A549 (cell line): ENCODE results near the gene ORAI1. TPM values are rescaled to one million over a fixed set of nuclear protein-coding genes. Genes with fewer than 3 reads are reported as not detected.

Source experiments
- ATAC-seq, 2 experiments: fragments of 200-7000 bp in 1 of 2; fragments of >200 bp in 1 of 2; cut with Nextera tagmentation in 1 of 2; cut with Tn5 transposase in 1 of 2; 3 replicates each; pipeline versions ENCODE4 v1.8.0 to v1.9.1; 2018 to 2020; ENCODE audit warnings: mild to moderate bottlenecking in 1 of 2, moderate library complexity in 1 of 2
- CTCF ChIA-PET: fragments of 300-600 bp; sonication (Branson Sonifier 250); formaldehyde crosslinking; extraction: SDS; loops from one replicate; lab custom pipeline; 2021; ENCODE audit warnings: antibody characterized with exemption, inconsistent platforms; lab: Yijun Ruan, JAX
- POLR2A ChIA-PET: fragments of 350-600 bp; formaldehyde crosslinking; extraction: SDS; loops from one replicate; lab custom pipeline; 2021; ENCODE audit warnings: antibody characterized with exemption, inconsistent platforms; lab: Yijun Ruan, JAX
- DNase-seq, 2 experiments: peaks; one replicate each; pipeline versions ENCODE4 v3.0.0 to v3.0.0-alpha.2; 2011 to 2016; ENCODE audit warnings: low read depth in 1 of 2, low spot score in 1 of 2
- FAIRE-seq: peaks from 2 replicates; lab custom pipeline; 2011; peaks lifted over from hg19 to GRCh38; lab: Jason Lieb, UNC
- H3K27ac ChIP-seq, 2 experiments: fragments of >200 bp; sonication (Bioruptor Twin); formaldehyde crosslinking; 3 replicates each; pipeline ENCODE4 v1.5.1; 2016 to 2017
- H3K4me1 ChIP-seq: fragments of >200 bp; sonication (Bioruptor Twin); formaldehyde crosslinking; 3 replicates; pipeline ENCODE4 v1.6.1; 2016
- H3K4me2 ChIP-seq: fragments of >200 bp; sonication (Bioruptor Twin); formaldehyde crosslinking; 3 replicates; pipeline ENCODE4 v1.6.1; 2016
- H3K4me3 ChIP-seq: fragments of >200 bp; sonication (Bioruptor Twin); formaldehyde crosslinking; 3 replicates; pipeline ENCODE4 v1.5.1; 2016
- H3K9me3 ChIP-seq: fragments of >200 bp; sonication (Bioruptor Twin); formaldehyde crosslinking; 3 replicates; pipeline ENCODE4 v1.6.1; 2016
- BHLHE40 ChIP-seq: IDR thresholded peaks from 2 replicates; pipeline ENCODE4 v1.6.1; 2012; ENCODE audit warnings: low read depth, low read length, inconsistent platforms
- FOXS1 ChIP-seq: fragments of 250-450 bp; sonication (Bioruptor Pico); IDR thresholded peaks from 2 replicates; pipeline ENCODE4 v1.5.0; 2020; ENCODE audit warnings: mild to moderate bottlenecking, moderate library complexity
- JUN ChIP-seq, 2 experiments: fragments of >200 bp; sonication (Bioruptor Twin); formaldehyde crosslinking; IDR thresholded peaks; 2 replicates in 1 of 2; 3 replicates in 1 of 2; pipeline ENCODE4 v1.6.1; 2016 to 2017
- JUNB ChIP-seq: fragments of >200 bp; sonication (Bioruptor Twin); formaldehyde crosslinking; IDR thresholded peaks from 2 replicates; pipeline ENCODE4 v1.6.1; 2016
- MAFK ChIP-seq: fragments of 450-650 bp; IDR thresholded peaks from 2 replicates; pipeline ENCODE4 v1.6.1; 2014; ENCODE audit not compliant: partially characterized antibody
- MYC ChIP-seq: IDR thresholded peaks from 2 replicates; pipeline ENCODE4 v1.6.1; 2012; ENCODE audit warnings: mild to moderate bottlenecking, inconsistent platforms, low read length, improper control_type of control experiment, borderline replicate concordance
- NR3C1 ChIP-seq: fragments of >200 bp; sonication (Bioruptor Twin); formaldehyde crosslinking; IDR thresholded peaks from 3 replicates; pipeline ENCODE4 v1.6.1; 2017
- PHF8 ChIP-seq: fragments of 200-600 bp; sonication (generic); IDR thresholded peaks from 2 replicates; pipeline ENCODE4 v1.6.1; 2016; ENCODE audit warnings: low read depth, mild to moderate bottlenecking, antibody characterized with exemption, moderate library complexity, borderline replicate concordance
- POLR2A ChIP-seq: IDR thresholded peaks from 2 replicates; pipeline ENCODE4 v1.6.1; 2012; ENCODE audit warnings: mild to moderate bottlenecking, low read length
- RARB ChIP-seq: fragments of 250-450 bp; sonication (Bioruptor Pico); IDR thresholded peaks from 2 replicates; pipeline ENCODE4 v1.8.0; 2021; ENCODE audit warnings: mild to moderate bottlenecking, moderate library complexity
- RCOR1 ChIP-seq: fragments of 150-350 bp; IDR thresholded peaks from 2 replicates; pipeline ENCODE4 v1.6.1; 2014; ENCODE audit warnings: antibody characterized with exemption, low read length, low read depth
- TFCP2L1 ChIP-seq: fragments of 250-450 bp; sonication (Bioruptor Pico); IDR thresholded peaks from 2 replicates; pipeline ENCODE4 v1.5.0; 2021; ENCODE audit warnings: mild to moderate bottlenecking
- TP53 ChIP-seq: fragments of 250-450 bp; sonication (Bioruptor Pico); IDR thresholded peaks from 2 replicates; pipeline ENCODE4 v1.5.0; 2021; ENCODE audit warnings: mild to moderate bottlenecking, moderate library complexity
- ZC3H11A ChIP-seq: fragments of 450-650 bp; IDR thresholded peaks from 2 replicates; pipeline ENCODE4 v1.6.1; 2014; ENCODE audit warnings: antibody characterized with exemption, mild to moderate bottlenecking
- WGBS: methylation state at CpG from one replicate; pipeline ENCODE4 v1.1.6; 2017; ENCODE audit errors: missing lambda C conversion rate; 5-methylcytosine and 5-hydroxymethylcytosine counted together
- polyA plus RNA-seq, 4 experiments: library from polyadenylated mRNA; depleted of rRNA in 3 of 4; stranded (reverse); fragments of >200 nt; fragmentation: RNase III in 1 of 4; extraction: RNeasy Plus Mini Kit Qiagen cat#74134 plus additional on column Dnase treatment in 1 of 4; gene quantifications; 2 replicates in 3 of 4; 3 replicates in 1 of 4; pipeline ENCODE4 v1.2.3, GENCODE V29; 2011 to 2017
- TF ChIP-seq, protein P1 (sequence below): IDR thresholded peaks from 2 replicates; pipeline ENCODE4 v1.6.1; 2012
- TF ChIP-seq, protein P2 (sequence below): IDR thresholded peaks from 2 replicates; pipeline ENCODE4 v1.6.1; 2012
- TF ChIP-seq, protein P3 (sequence below): fragments of >200 bp; sonication (Bioruptor Twin); formaldehyde crosslinking; IDR thresholded peaks from 3 replicates; pipeline ENCODE4 v1.5.1; 2016
- TF ChIP-seq, protein P4 (sequence below): IDR thresholded peaks from 2 replicates; pipeline ENCODE4 v1.6.1; 2012; ENCODE audit warnings: low read depth, borderline replicate concordance

Gene ORAI1
- polyA plus RNA-seq, 2 of the 4 experiments (the other 2 are of a cell fraction) = 18.7 to 22.1 TPM

DNA sequence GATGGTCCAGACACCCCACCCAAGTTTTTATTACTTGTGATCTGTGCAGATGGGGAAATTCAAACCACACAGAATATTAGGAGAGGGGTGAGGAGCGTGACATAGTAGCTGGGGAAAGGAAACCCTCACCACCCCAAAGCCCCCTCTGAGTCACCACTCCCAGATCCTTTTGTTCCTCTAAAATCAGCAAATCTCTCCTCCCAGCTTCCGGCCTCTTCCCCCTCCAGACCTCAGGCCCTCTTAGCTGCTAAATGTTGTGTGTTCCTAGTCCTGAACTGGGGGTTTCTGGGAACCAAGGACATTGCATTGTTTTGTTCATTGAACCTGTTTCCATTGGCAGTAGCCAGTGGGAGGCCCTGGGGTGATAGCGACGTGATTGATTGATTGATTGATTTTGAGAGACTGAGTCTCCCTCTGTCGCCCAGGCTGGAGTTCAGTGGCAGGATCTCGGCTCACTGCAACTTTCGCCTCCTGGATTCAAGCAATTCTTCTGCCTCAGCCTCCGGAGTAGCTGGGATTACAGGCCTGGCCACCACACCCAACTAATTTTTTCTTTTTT is 5.9 kb upstream of the ORAI1 start:
- TF ChIP-seq FOXS1 (CRISPR knock-in tag) (no peak), MAFK (no peak), RCOR1 (no peak), RARB (CRISPR knock-in tag) (no peak), ZC3H11A (no peak), NR3C1 (no peak), TP53 (no peak), BHLHE40 (no peak), POLR2A (no peak), PHF8 (no peak), MYC (no peak), TFCP2L1 (CRISPR knock-in tag) (no peak)
- TF ChIP-seq, protein P1, sequence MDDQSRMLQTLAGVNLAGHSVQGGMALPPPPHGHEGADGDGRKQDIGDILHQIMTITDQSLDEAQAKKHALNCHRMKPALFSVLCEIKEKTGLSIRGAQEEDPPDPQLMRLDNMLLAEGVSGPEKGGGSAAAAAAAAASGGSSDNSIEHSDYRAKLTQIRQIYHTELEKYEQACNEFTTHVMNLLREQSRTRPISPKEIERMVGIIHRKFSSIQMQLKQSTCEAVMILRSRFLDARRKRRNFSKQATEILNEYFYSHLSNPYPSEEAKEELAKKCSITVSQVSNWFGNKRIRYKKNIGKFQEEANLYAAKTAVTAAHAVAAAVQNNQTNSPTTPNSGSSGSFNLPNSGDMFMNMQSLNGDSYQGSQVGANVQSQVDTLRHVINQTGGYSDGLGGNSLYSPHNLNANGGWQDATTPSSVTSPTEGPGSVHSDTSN = no peak
- TF ChIP-seq, protein P2, sequence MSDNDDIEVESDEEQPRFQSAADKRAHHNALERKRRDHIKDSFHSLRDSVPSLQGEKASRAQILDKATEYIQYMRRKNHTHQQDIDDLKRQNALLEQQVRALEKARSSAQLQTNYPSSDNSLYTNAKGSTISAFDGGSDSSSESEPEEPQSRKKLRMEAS = no peak
- TF ChIP-seq, protein P3, sequence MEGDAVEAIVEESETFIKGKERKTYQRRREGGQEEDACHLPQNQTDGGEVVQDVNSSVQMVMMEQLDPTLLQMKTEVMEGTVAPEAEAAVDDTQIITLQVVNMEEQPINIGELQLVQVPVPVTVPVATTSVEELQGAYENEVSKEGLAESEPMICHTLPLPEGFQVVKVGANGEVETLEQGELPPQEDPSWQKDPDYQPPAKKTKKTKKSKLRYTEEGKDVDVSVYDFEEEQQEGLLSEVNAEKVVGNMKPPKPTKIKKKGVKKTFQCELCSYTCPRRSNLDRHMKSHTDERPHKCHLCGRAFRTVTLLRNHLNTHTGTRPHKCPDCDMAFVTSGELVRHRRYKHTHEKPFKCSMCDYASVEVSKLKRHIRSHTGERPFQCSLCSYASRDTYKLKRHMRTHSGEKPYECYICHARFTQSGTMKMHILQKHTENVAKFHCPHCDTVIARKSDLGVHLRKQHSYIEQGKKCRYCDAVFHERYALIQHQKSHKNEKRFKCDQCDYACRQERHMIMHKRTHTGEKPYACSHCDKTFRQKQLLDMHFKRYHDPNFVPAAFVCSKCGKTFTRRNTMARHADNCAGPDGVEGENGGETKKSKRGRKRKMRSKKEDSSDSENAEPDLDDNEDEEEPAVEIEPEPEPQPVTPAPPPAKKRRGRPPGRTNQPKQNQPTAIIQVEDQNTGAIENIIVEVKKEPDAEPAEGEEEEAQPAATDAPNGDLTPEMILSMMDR = no peak
- FAIRE-seq (no peak), DNase-seq (no peak), ATAC-seq (peak in 1 of 2 experiments; percentile 41; a peak in 1 of 6 replicates)
- ChIA-PET POLR2A (no interaction called here), CTCF (interaction anchor here (1.1 to 12.4 kb wide), 2 partner anchors 37 to 70 kb away, joined by 3 to 190 read pairs; no protein-coding TSS in a partner anchor)
- Histone ChIP-seq H3K4me2 (no peak overlapping the region), H3K4me3 (no peak overlapping the region), H3K9me3 (no peaks in the 10 kb centered on the region), H3K27ac (no peak overlapping the region), H3K4me1 (peaks cover 5% of the 10 kb centered on the region)
- WGBS = 91% methylated on average over 8 of the region's 8 CpGs

DNA sequence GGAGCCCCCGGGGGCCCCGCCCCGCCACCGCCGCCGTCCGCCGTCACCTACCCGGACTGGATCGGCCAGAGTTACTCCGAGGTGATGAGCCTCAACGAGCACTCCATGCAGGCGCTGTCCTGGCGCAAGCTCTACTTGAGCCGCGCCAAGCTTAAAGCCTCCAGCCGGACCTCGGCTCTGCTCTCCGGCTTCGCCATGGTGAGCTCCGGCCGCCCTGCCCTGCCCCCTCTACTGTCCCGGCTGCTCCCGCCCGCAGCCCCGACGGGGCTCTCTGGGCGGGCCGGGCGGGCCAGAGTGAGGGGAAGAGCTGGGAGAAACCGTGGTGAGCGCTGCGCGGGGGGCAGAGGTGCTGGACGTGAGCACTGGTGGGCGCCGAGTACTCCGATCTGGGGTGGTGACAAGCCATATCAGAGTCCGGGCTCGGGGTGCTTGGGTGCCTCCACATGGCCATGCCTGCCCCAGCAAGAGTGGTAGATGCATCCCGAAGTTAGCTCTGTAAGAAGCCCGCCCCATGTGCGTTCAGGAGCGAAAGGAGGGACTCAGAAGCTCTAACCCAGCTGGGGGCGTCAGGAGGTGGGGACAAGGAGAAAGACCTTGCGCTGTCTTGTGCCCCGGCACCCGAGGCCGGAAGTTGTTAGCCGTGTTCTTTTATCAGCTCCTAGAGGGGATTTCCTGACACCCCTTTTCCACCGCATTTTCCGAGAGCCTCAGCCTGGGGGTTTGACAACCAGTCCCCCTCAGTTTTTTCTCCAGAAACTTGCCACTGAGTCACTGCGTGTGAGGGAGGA is 717 bp downstream of the ORAI1 start:
- peak overlapping the region; percentile 85 for H3K4me2 ChIP-seq
- POLR2A ChIA-PET = interaction anchor here (0.6 to 3.4 kb wide), 15 partner anchors 9 to 173 kb away, joined by 3 to 24 read pairs (median 5); partner anchors contain the start of gene KDM2B
- peak; percentile 76 to 78 for ATAC-seq
- WGBS = 4% methylated on average over 38 of the region's 53 CpGs
- CTCF ChIA-PET = interaction anchor here (0.6 to 12.4 kb wide), 25 partner anchors 10 to 184 kb away, joined by 3 to 190 read pairs (median 5); partner anchors contain the start of genes KDM2B, MORN3 and RHOF
- peak in 1 of 2 experiments; percentile 43; a peak in 2 of 5 replicates for TF ChIP-seq JUN (IDR thresholded peaks at IDR 0.05)
- TF ChIP-seq, protein P2 = peak; percentile 77
- TF ChIP-seq, protein P4, sequence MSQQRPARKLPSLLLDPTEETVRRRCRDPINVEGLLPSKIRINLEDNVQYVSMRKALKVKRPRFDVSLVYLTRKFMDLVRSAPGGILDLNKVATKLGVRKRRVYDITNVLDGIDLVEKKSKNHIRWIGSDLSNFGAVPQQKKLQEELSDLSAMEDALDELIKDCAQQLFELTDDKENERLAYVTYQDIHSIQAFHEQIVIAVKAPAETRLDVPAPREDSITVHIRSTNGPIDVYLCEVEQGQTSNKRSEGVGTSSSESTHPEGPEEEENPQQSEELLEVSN = peak; percentile 55; the same call in 1 of the 2 replicates
- TF ChIP-seq, protein P3 = peak; percentile 1; the same call in 1 of the 3 replicates
- TF ChIP-seq JUNB = no peak
- DNase-seq = peak; percentile 68 to 75
- FAIRE-seq = no peak
- H3K9me3 ChIP-seq = no peaks in the 10 kb centered on the region
- H3K27ac ChIP-seq = peak overlapping the region; percentile 77 to 92
- H3K4me3 ChIP-seq = peak overlapping the region; percentile 67
- H3K4me1 ChIP-seq = peaks cover 32% of the 10 kb centered on the region
